22Rv1 (cell line): ENCODE data around the gene AGAP1.

ENCODE experiments used
- H3K27ac ChIP-seq: fragments of 450-650 bp; 2 replicates; pipeline ENCODE4 v1.5.1; 2017
- ZFX ChIP-seq: fragments of 450-650 bp; IDR thresholded peaks from 2 replicates; pipeline ENCODE4 v1.6.1; 2017; ENCODE audit warnings: antibody characterized with exemption, borderline replicate concordance
- TF ChIP-seq, protein P1 (sequence below): fragments of 450-650 bp; IDR thresholded peaks from 2 replicates; pipeline ENCODE4 v1.5.1; 2017; ENCODE audit warnings: mild to moderate bottlenecking

AGAP1 gene

DNA sequence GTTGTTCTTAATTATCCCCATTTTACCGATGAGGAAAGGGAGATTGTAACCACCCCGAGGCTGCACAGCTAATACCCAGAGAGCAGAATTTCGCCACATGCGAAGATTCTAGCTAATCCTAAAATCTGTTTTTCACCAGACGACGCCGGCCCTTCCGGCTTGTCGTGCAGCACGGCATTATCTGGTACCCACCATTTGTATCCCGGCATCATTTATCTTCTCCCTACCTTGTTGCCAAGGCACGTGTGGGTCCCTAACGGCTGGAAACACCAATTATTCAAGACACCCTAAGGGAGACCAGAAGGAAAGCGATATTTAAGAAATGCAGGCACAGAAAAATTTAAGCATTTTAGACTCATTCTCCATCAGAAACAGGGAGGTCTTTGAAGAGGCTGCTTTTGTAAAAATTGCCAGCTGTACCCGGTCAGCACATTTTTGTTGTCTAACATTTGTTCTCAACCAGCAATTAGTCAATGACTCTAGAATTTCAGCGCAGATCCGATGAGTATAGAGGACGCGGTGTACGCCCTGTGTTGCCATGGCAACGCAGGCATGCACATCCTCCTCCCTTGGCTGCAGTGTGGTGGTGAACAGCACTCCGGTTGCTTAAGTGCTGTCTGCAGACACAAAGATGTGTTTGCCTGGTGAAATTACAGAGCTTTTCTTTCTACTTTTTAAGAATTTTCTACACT, 111.6 kb downstream of the AGAP1 start:
- TF ChIP-seq, protein P1, sequence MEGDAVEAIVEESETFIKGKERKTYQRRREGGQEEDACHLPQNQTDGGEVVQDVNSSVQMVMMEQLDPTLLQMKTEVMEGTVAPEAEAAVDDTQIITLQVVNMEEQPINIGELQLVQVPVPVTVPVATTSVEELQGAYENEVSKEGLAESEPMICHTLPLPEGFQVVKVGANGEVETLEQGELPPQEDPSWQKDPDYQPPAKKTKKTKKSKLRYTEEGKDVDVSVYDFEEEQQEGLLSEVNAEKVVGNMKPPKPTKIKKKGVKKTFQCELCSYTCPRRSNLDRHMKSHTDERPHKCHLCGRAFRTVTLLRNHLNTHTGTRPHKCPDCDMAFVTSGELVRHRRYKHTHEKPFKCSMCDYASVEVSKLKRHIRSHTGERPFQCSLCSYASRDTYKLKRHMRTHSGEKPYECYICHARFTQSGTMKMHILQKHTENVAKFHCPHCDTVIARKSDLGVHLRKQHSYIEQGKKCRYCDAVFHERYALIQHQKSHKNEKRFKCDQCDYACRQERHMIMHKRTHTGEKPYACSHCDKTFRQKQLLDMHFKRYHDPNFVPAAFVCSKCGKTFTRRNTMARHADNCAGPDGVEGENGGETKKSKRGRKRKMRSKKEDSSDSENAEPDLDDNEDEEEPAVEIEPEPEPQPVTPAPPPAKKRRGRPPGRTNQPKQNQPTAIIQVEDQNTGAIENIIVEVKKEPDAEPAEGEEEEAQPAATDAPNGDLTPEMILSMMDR: no peak
- TF ChIP-seq ZFX: no peak
- H3K27ac ChIP-seq: no peak overlapping the region

DNA sequence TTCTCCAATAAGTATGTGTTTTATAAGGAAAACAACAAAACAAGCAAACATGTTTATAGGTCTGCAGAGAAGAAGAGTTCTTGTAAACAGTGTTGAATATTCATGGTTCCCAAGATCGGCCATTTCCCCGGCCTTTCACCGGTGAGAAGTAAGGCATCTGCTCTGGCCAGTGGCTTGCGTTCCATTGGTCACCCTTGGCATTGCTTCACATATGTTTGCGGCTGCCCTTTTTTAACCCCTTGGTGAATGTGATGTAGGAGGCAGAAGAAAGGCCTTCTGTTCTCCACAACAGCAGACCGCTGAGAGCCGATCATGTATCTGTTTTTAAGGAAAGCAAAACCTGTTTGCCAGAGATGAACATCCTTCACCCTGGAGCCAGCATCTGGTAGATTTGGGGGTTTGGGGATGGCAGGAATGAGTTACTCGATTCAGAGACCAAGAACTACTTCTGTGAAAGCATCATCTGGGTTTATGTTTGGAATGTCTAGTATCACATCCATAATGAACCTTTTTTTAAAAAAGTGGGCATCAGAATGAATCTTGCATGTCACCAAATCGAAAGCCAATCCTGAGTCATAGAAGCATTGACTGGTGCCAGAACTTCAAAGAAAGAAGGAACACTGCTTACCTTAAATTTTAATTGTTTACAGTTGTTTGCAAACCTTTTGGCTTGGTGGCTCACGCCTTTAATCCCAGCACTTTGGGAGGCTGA, 112.3 kb downstream of the AGAP1 start:
- H3K27ac ChIP-seq: no peak overlapping the region
- TF ChIP-seq ZFX: no peak
- TF ChIP-seq, protein P1: no peak

DNA sequence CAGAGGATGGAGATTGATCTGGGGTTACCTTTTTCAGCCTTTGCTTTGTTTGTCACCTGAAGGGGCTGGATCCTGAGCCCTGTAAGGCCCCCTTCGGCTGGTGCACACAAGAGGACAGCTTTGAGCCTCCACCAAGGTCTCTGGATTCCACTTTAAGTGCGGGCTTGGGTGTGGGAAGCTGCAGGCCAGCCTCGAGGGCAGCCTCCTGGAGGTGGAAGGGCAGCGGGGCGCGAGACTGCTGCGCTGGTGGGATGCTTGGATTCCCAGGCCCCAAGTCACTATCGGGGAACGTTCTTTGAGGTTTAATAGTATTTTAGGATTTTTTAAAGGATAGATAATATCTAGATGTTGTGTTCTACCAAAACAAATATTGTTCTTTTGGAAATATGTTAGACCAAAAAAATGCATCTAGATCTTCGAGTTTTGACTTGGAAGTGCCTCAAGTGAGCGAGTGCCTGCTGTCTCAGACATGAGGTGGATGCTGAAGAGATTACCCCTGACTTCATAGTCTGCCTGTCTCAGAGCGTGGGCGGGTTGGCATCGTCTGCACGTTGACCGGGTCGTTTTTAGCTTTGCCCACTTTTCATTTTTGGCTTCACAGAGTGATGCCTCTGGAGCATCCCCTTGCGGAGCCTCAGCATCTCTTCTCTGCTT, 113.8 kb downstream of the AGAP1 start:
- no peak for TF ChIP-seq ZFX
- TF ChIP-seq, protein P1: no peak
- H3K27ac ChIP-seq: no peak overlapping the region

DNA sequence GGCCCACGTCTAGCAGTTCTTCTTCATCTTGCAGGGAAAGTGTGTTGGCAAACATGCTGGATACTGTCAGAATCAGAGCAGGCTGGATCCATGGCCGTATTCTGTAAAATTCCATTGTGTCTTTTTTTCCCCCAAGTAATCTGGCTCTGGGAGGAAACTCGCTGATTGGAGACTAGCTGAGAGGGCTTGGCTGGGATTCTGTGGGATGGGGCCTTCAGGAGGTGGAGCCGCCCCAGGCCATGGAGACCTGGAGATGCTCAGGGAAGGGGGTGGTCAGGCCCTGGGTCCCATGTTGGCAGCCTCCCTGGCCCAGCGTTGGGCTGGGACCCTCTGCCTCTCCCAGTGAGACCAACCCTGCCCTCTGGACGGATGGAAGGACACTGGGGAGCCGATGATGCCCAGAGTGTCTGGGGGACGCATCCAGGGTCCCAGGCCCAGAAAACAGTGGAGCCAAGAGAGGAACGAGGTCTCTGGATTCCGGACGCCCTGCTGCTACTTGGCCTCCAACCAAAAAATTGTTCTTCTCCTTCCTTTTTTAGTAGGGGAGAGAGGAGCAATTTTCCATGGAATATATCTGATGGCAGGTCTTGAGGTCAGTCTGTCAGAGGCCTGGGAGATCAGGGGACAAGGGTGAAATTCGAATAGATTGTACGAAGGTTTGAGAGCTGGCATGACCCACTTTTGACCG, 114.5 kb downstream of the AGAP1 start:
- no peak for TF ChIP-seq ZFX
- TF ChIP-seq, protein P1: no peak

DNA sequence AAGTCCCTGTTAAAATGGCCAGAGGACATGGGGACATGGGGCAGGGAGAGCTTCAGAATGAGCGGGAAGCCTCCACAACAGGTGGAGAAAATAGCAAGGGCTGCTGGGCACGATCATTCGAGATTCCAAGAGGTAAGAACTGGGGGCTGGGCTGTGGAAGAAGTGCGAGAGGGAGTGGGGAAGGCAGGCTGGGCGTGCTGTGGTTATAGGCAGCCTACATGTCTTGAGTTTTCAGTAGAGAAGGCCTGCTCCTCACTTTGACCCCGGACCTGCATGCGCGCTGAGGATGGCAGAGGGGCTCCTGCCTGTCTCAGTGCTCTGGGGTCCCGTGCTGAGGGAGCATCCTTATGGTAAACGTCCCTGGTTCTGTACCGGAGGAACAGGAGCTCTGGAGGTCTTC, 115.5 kb downstream of the AGAP1 start:
- no peak overlapping the region for H3K27ac ChIP-seq
- TF ChIP-seq, protein P1: no peak
- no peak for TF ChIP-seq ZFX

More for the DNA sequence above, 114.5 kb downstream of the AGAP1 start:
- no peak overlapping the region for H3K27ac ChIP-seq

DNA sequence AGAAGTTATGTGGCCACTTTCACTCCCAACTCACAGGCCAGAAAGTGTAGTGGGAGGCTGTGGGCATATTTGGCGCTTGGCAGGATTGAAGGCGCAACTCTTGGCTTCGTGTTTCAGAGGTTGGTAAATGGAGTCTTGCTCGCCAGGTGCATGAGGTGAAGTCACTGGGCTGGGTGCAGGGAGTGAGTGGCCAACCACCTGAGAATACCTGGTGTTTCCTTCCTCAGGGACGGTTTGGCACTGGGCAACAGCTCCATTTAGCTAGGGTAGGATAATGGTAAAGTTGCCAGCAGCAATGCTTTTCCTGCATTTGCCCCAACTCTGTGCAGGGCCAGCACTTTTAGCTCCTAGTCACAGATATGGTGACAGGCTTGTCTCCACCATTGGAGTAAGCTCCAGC, 115.9 kb downstream of the AGAP1 start:
- TF ChIP-seq, protein P1: no peak
- TF ChIP-seq ZFX: no peak
- H3K27ac ChIP-seq: no peak overlapping the region
